Smooth muscle cell (in vitro differentiated cells): ENCODE results near the gene TGFBR2. TPM values are rescaled to one million over a fixed set of nuclear protein-coding genes. Genes with fewer than 3 reads are reported as not detected.
A peak's percentile ranks its signal among the peaks of the same experiment; 100 is the strongest.

Experiments used
- DNase-seq: peaks from one replicate; lab custom pipeline; 2025; ENCODE audit not compliant: unreplicated experiment; lab: John Stamatoyannopoulos, UW
- H2AFZ ChIP-seq: fragments of 200-600 bp; sonication (generic); 2 replicates; pipeline ENCODE4 v1.6.0; 2016; ENCODE audit warnings: antibody characterized with exemption, low read depth, mild to moderate bottlenecking
- H3F3A ChIP-seq: fragments of 200-600 bp; sonication (generic); 2 replicates; pipeline ENCODE4 v1.6.0; 2017; ENCODE audit warnings: antibody characterized with exemption, low read depth
- H3K27ac ChIP-seq: fragments of 200-600 bp; sonication (generic); 2 replicates; pipeline ENCODE4 v1.5.1; 2016; ENCODE audit warnings: low read depth, mild to moderate bottlenecking
- H3K27me3 ChIP-seq: fragments of 200-600 bp; sonication (generic); 2 replicates; pipeline ENCODE4 v1.6.1; 2016; ENCODE audit warnings: low read depth, mild to moderate bottlenecking
- H3K36me3 ChIP-seq: fragments of 200-600 bp; sonication (generic); 2 replicates; pipeline ENCODE4 v1.5.1; 2016; ENCODE audit warnings: low read depth
- H3K4me1 ChIP-seq: fragments of 200-600 bp; sonication (generic); 2 replicates; pipeline ENCODE4 v1.5.1; 2016; ENCODE audit warnings: low read depth
- H3K4me2 ChIP-seq: fragments of 200-600 bp; sonication (generic); 2 replicates; pipeline ENCODE4 v1.6.0; 2016; ENCODE audit warnings: mild to moderate bottlenecking
- H3K4me3 ChIP-seq: fragments of 200-600 bp; sonication (generic); 2 replicates; pipeline ENCODE4 v1.5.1; 2016; ENCODE audit warnings: mild to moderate bottlenecking
- H3K79me2 ChIP-seq: fragments of 200-600 bp; sonication (generic); 2 replicates; pipeline ENCODE4 v1.6.0; 2016; ENCODE audit warnings: low read depth, mild to moderate bottlenecking
- H3K9ac ChIP-seq: fragments of 200-600 bp; sonication (generic); 2 replicates; pipeline ENCODE4 v1.6.0; 2016; ENCODE audit warnings: low read depth
- H3K9me3 ChIP-seq: fragments of 200-600 bp; sonication (generic); replicated peaks from 2 replicates; pipeline ENCODE4 v1.5.1; 2016; ENCODE audit warnings: low read depth
- H4K20me1 ChIP-seq: fragments of 200-600 bp; sonication (generic); 2 replicates; pipeline ENCODE4 v1.6.0; 2016; ENCODE audit warnings: low read depth
- WGBS: methylation state at CpG from one replicate; pipeline ENCODE4 v1.1.7; 2016; ENCODE audit warnings: low lambda C conversion rate; 5-methylcytosine and 5-hydroxymethylcytosine counted together
- polyA plus RNA-seq: library from polyadenylated mRNA; unstranded; fragments of >200 nt; fragmentation: Nextera tagmentation; extraction: Ambion mirVana; gene quantifications from 2 replicates; pipeline ENCODE4 v1.2.1, GENCODE V29; 2016
- total RNA-seq: library from RNA; depleted of rRNA; stranded (reverse); fragments of >200 nt; gene quantifications from 2 replicates; pipeline ENCODE4 v1.2.3, GENCODE V29; 2014
- TF ChIP-seq, protein P1 (sequence below): fragments of 200-600 bp; sonication (generic); IDR thresholded peaks from 2 replicates; pipeline ENCODE4 v1.5.1; 2017; ENCODE audit warnings: borderline replicate concordance, mild to moderate bottlenecking, antibody characterized with exemption; ENCODE audit not compliant: insufficient read depth, poor library complexity, severe bottlenecking

TGFBR2 gene
- total and polyA plus RNA-seq, 2 experiments from 2014 or later, result 39.6 to 53.7 TPM

- Histone ChIP-seq H3F3A (peaks cover 6% of the 10 kb centered on the region), H4K20me1 (peaks cover 84% of the 10 kb centered on the region), H3K27ac (peak overlapping the region; percentile 51), H3K9me3 (no peaks in the 10 kb centered on the region), H3K4me3 (no peak overlapping the region), H3K27me3 (no peaks in the 10 kb centered on the region), H3K9ac (no peak overlapping the region), H3K79me2 (peaks cover 100% of the 10 kb centered on the region), H3K4me2 (no peak overlapping the region), H3K4me1 (peaks cover 15% of the 10 kb centered on the region), H2AFZ (no peak overlapping the region), H3K36me3 (no peaks in the 10 kb centered on the region)
- whole genome bisulfite sequencing, result 93% methylated on average over 7 of the region's 7 CpGs
- TF ChIP-seq, protein P1, sequence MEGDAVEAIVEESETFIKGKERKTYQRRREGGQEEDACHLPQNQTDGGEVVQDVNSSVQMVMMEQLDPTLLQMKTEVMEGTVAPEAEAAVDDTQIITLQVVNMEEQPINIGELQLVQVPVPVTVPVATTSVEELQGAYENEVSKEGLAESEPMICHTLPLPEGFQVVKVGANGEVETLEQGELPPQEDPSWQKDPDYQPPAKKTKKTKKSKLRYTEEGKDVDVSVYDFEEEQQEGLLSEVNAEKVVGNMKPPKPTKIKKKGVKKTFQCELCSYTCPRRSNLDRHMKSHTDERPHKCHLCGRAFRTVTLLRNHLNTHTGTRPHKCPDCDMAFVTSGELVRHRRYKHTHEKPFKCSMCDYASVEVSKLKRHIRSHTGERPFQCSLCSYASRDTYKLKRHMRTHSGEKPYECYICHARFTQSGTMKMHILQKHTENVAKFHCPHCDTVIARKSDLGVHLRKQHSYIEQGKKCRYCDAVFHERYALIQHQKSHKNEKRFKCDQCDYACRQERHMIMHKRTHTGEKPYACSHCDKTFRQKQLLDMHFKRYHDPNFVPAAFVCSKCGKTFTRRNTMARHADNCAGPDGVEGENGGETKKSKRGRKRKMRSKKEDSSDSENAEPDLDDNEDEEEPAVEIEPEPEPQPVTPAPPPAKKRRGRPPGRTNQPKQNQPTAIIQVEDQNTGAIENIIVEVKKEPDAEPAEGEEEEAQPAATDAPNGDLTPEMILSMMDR, result no peak
- DNase-seq, result no peak
Observed at GRCh38 chr3:30611613-30612436, 5.4 kb downstream of the TGFBR2 start.

- Histone ChIP-seq H3K27me3 (no peaks in the 10 kb centered on the region), H4K20me1 (peaks cover 90% of the 10 kb centered on the region), H3K9ac (no peak overlapping the region), H3K4me2 (no peak overlapping the region), H3K9me3 (no peaks in the 10 kb centered on the region), H3K4me3 (no peak overlapping the region), H3F3A (peaks cover 14% of the 10 kb centered on the region), H2AFZ (no peak overlapping the region), H3K4me1 (peaks cover 15% of the 10 kb centered on the region), H3K27ac (peak overlapping the region; percentile 51), H3K36me3 (no peaks in the 10 kb centered on the region), H3K79me2 (peaks cover 100% of the 10 kb centered on the region)
- WGBS, result 91% methylated on average over 3 of the region's 3 CpGs
- TF ChIP-seq, protein P1, result no peak
- DNase-seq, result no peak
Observed at GRCh38 chr3:30612437-30613132, 6.2 kb downstream of the TGFBR2 start.

DNA sequence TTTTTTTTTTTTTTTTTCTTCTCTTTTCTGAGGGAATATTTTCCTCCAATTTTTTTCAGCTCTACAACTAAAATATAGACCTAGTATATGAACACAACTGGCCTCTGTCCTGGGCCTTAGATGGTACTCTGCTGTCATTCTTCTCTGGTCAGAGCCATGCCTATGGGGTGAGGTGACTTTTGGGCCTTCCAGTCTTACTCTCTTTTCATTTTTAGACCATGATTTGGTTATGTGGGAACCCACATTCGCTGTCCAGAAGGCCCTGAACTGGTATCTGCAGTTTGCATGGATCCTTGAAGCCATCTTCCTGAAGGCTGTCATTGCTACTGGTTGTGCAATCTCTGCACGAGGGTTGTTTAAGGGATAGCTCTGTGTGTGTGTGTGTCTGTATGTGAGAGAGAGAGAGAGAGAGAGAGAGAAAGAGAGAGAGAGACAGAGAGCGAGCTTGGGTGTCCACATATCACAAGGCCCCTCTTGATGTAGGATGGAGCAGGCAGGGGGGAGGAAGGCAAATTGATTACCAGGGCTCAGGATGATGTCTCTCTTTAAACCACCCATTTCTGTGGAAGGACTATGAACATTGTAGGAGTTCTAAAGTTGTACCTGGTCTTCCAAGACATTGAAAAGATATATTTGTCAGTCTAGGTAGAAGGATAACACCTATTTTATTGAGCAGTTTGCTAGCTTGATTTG is 6.9 kb downstream of the TGFBR2 start:
- TF ChIP-seq, protein P1, result no peak
- H3K4me3 ChIP-seq, result no peak overlapping the region
- no peak overlapping the region for H2AFZ ChIP-seq
- H3K79me2 ChIP-seq, result peaks cover 100% of the 10 kb centered on the region
- peaks cover 15% of the 10 kb centered on the region for H3K4me1 ChIP-seq
- no peak overlapping the region for H3K4me2 ChIP-seq
- peaks cover 16% of the 10 kb centered on the region for H3F3A ChIP-seq
- no peak for DNase-seq
- 67% methylated on average over 3 of the region's 3 CpGs for WGBS
- H3K27me3 ChIP-seq, result no peaks in the 10 kb centered on the region
- peaks cover 92% of the 10 kb centered on the region for H4K20me1 ChIP-seq
- no peaks in the 10 kb centered on the region for H3K36me3 ChIP-seq
- H3K27ac ChIP-seq, result no peak overlapping the region
- no peak overlapping the region for H3K9ac ChIP-seq
- no peaks in the 10 kb centered on the region for H3K9me3 ChIP-seq
